Activated naive CD4-positive, alpha-beta T cell treated with anti-CD3 and anti-CD28 coated beads, Interleukin-2, amount 50 U/mL, for 72 hours (primary cell): ENCODE results near the gene SYNGR4. TPM values are rescaled to one million over a fixed set of nuclear protein-coding genes. Genes with fewer than 3 reads are reported as not detected.
"Not testable (repeated sequence)": the region's sequence is repeated elsewhere in the genome, so short reads cannot be mapped to it uniquely, and the experiment has no call there.

Experiments
- ATAC-seq, 2 donors: fragments of 150-1000 bp; cut with Tn5 transposase; 2 replicates each; pipeline ENCODE4 v1.10.0; 2021; ENCODE audit warnings: mild to moderate bottlenecking in 2 of 2, moderate library complexity in 2 of 2
- DNase-seq, 2 donors: peaks; one replicate each; pipeline ENCODE4 v3.0.0; 2021 to 2022; ENCODE audit warnings: low spot score in 2 of 2
- H3K27ac Mint-ChIP-seq, 2 donors: one replicate each; pipeline ENCODE4 v1.8.0; 2022; ENCODE audit warnings: mild to moderate bottlenecking in 2 of 2, mixed read lengths in 2 of 2
- H3K36me3 Mint-ChIP-seq, 2 donors: one replicate each; pipeline ENCODE4 v1.8.0; 2022; ENCODE audit warnings: mixed read lengths in 2 of 2
- H3K9me3 Mint-ChIP-seq, 2 donors: one replicate each; pipeline ENCODE4 v1.8.0; 2022; ENCODE audit warnings: mixed read lengths in 2 of 2
- total RNA-seq, 2 donors: library from RNA; stranded (reverse); gene quantifications; one replicate each; pipeline ENCODE4 v1.2.3, GENCODE V29; 2022

SYNGR4 gene
- total RNA-seq, 2 donors from 2014 or later: 0.41 TPM; not detected in 1

GRCh38 chr19:48381178-48381950 lies 17.2 kb downstream of the SYNGR4 start:
- no peak for DNase-seq
- Mint-ChIP-seq H3K36me3 (peaks cover 0 to 6% of the 10 kb centered on the region in 2 donors), H3K27ac (peak overlapping the region in 1 of 2 donors; percentile 26), H3K9me3 (no peaks in the 10 kb centered on the region)
- ATAC-seq: no peak

GRCh38 chr19:48382286-48382685 lies 18.1 kb downstream of the SYNGR4 start:
- no peak for ATAC-seq
- peaks cover 0 to 6% of the 10 kb centered on the region in 2 donors for H3K36me3 Mint-ChIP-seq
- peak overlapping the region in 1 of 2 donors; percentile 22 for H3K27ac Mint-ChIP-seq
- DNase-seq: no peak
- no peaks in the 10 kb centered on the region for H3K9me3 Mint-ChIP-seq

- no peak for ATAC-seq
- H3K9me3 Mint-ChIP-seq: no peaks in the 10 kb centered on the region
- DNase-seq: no peak
- H3K27ac Mint-ChIP-seq: peak overlapping the region; percentile 38 to 72
- peaks cover 5 to 6% of the 10 kb centered on the region in 2 donors for H3K36me3 Mint-ChIP-seq
Observed at GRCh38 chr19:48385461-48386087, 21.4 kb downstream of the SYNGR4 start.

- peaks cover 6 to 11% of the 10 kb centered on the region in 2 donors for H3K36me3 Mint-ChIP-seq
- H3K9me3 Mint-ChIP-seq: no peaks in the 10 kb centered on the region
- ATAC-seq (no peak), DNase-seq (no peak)
- no peak overlapping the region for H3K27ac Mint-ChIP-seq
Observed at GRCh38 chr19:48386981-48387380, 22.8 kb downstream of the SYNGR4 start.

GRCh38 chr19:48390188-48391099 lies 26.3 kb downstream of the SYNGR4 start:
- H3K36me3 Mint-ChIP-seq: peaks cover 0 to 11% of the 10 kb centered on the region in 2 donors
- no peaks in the 10 kb centered on the region for H3K9me3 Mint-ChIP-seq
- H3K27ac Mint-ChIP-seq: peak overlapping the region; percentile 96 to 99
- DNase-seq (peak; percentile 67 to 68), ATAC-seq (peak; percentile 68 to 73)

GRCh38 chr19:48391100-48392005 lies 27.2 kb downstream of the SYNGR4 start, which contains the start of gene KDELR1:
Gene KDELR1, minus strand, starts transcription at chr19:48391551. Its CDS starts 193 bp downstream, at chr19:48391358.
- peak within 1 kb of the TSS; percentile 96 to 99 for H3K27ac Mint-ChIP-seq
- H3K36me3 Mint-ChIP-seq: peaks cover 0 to 11% of the 10 kb centered on the region in 2 donors
- ATAC-seq (peak; percentile 80 to 87), DNase-seq (peak; percentile 79 to 88)
- no peaks in the 10 kb centered on the region for H3K9me3 Mint-ChIP-seq

GRCh38 chr19:48392006-48392344 lies 27.8 kb downstream of the SYNGR4 start:
- Mint-ChIP-seq H3K36me3 (peaks cover 0 to 11% of the 10 kb centered on the region in 2 donors), H3K27ac (peak overlapping the region in 1 of 2 donors; percentile 96)
- H3K9me3 Mint-ChIP-seq, DNase-seq, ATAC-seq: not testable (repeated sequence)

GRCh38 chr19:48392860-48393558 lies 28.8 kb downstream of the SYNGR4 start:
- H3K27ac Mint-ChIP-seq: no peak overlapping the region

GRCh38 chr19:48393559-48394330 lies 29.6 kb downstream of the SYNGR4 start, which contains the start of gene GRIN2D:
Gene GRIN2D, plus strand, starts transcription at chr19:48393668. Its CDS starts 4,725 bp downstream, at chr19:48398393.
- Mint-ChIP-seq H3K27ac (no peak within 1 kb of the TSS), H3K9me3 (no peaks in the 10 kb centered on the region), H3K36me3 (peaks cover 6 to 15% of the 10 kb centered on the region in 2 donors)
- ATAC-seq (no peak), DNase-seq (no peak)

More at GRCh38 chr19:48392860-48393558, 28.8 kb downstream of the SYNGR4 start:
- Mint-ChIP-seq H3K36me3 (peaks cover 5 to 18% of the 10 kb centered on the region in 2 donors), H3K9me3 (no peaks in the 10 kb centered on the region)
- ATAC-seq (no peak), DNase-seq (no peak)

GRCh38 chr19:48394331-48395169 lies 30.4 kb downstream of the SYNGR4 start:
- DNase-seq: no peak
- ATAC-seq: no peak
- Mint-ChIP-seq H3K36me3 (peaks cover 6 to 15% of the 10 kb centered on the region in 2 donors), H3K27ac (no peak overlapping the region), H3K9me3 (peaks cover 3 to 8% of the 10 kb centered on the region in 2 donors)

- DNase-seq: no peak
- no peak for ATAC-seq
- Mint-ChIP-seq H3K27ac (no peak overlapping the region), H3K9me3 (peaks cover 4 to 10% of the 10 kb centered on the region in 2 donors), H3K36me3 (peaks cover 6 to 15% of the 10 kb centered on the region in 2 donors)
Observed at GRCh38 chr19:48395170-48395455, 30.9 kb downstream of the SYNGR4 start.

GRCh38 chr19:48395499-48395898 lies 31.3 kb downstream of the SYNGR4 start:
- ATAC-seq: no peak
- Mint-ChIP-seq H3K27ac (no peak overlapping the region), H3K36me3 (peaks cover 6 to 15% of the 10 kb centered on the region in 2 donors), H3K9me3 (peaks cover 4 to 10% of the 10 kb centered on the region in 2 donors)
- no peak for DNase-seq

- DNase-seq (no peak), ATAC-seq (no peak)
- H3K36me3 Mint-ChIP-seq: peaks cover 6 to 9% of the 10 kb centered on the region in 2 donors
- peaks cover 4 to 10% of the 10 kb centered on the region in 2 donors for H3K9me3 Mint-ChIP-seq
- H3K27ac Mint-ChIP-seq: no peak overlapping the region
Observed at GRCh38 chr19:48396016-48396823, 32.1 kb downstream of the SYNGR4 start.
